RPMI7951 (cell line): ENCODE results near the gene MYG1. TPM values are rescaled to one million over a fixed set of nuclear protein-coding genes. Genes with fewer than 3 reads are reported as not detected.

Source experiments
- DNase-seq: peaks from one replicate; pipeline ENCODE4 v3.0.0-alpha.2; 2012; ENCODE audit warnings: low read depth
- total RNA-seq: library from RNA; depleted of rRNA; stranded (reverse); fragments of >200 nt; shearing (Covaris generic); gene quantifications from 2 replicates; pipeline ENCODE4 v1.2.3, GENCODE V29; 2014; rRNA removed

Gene MYG1
- 55.9 and 60.0 TPM in 2 replicates for total RNA-seq

GRCh38 chr12:53299454-53300180 is at the start of gene MYG1:
Gene MYG1 (plus strand): TSS chr12:53299695. CDS start chr12:53299738, 43 bp downstream.
- peak; percentile 89 for DNase-seq

- DNase-seq, result peak; percentile 77
Observed at GRCh38 chr12:53251477-53252348, 47.8 kb upstream of the MYG1 start.

GRCh38 chr12:53252349-53252916 is 47.1 kb upstream of the MYG1 start:
- DNase-seq, result peak; percentile 38

GRCh38 chr12:53253298-53253697 is 46.2 kb upstream of the MYG1 start:
- no peak for DNase-seq

- no peak for DNase-seq
Observed at GRCh38 chr12:53254816-53255545, 44.5 kb upstream of the MYG1 start.

GRCh38 chr12:53255996-53256395 is 43.5 kb upstream of the MYG1 start:
- no peak for DNase-seq

- no peak for DNase-seq
Observed at GRCh38 chr12:53258541-53259539, 40.7 kb upstream of the MYG1 start.

- no peak for DNase-seq
Observed at GRCh38 chr12:53259891-53260290, 39.6 kb upstream of the MYG1 start.

- no peak for DNase-seq
Observed at GRCh38 chr12:53265783-53266182, 33.7 kb upstream of the MYG1 start.

- peak; percentile 28 for DNase-seq
Observed at GRCh38 chr12:53267306-53267998, 32.0 kb upstream of the MYG1 start.

- DNase-seq, result peak; percentile 73
Observed at GRCh38 chr12:53267999-53268629, 31.4 kb upstream of the MYG1 start, which contains the start of gene ESPL1. Gene ESPL1 (plus strand): TSS chr12:53268299. CDS start chr12:53268767, 468 bp downstream.

GRCh38 chr12:53268630-53269562 is 30.6 kb upstream of the MYG1 start:
- no peak for DNase-seq

- DNase-seq, result no peak
Observed at GRCh38 chr12:53274445-53274844, 25.1 kb upstream of the MYG1 start.

- DNase-seq, result no peak
Observed at GRCh38 chr12:53276511-53276910, 23.0 kb upstream of the MYG1 start.

GRCh38 chr12:53277981-53278380 is 21.5 kb upstream of the MYG1 start:
- no peak for DNase-seq

- DNase-seq, result no peak
Observed at GRCh38 chr12:53279283-53279869, 20.1 kb upstream of the MYG1 start.

GRCh38 chr12:53279888-53280498 is 19.5 kb upstream of the MYG1 start:
- no peak for DNase-seq
